GM12892 (cell line): ENCODE data around the gene BCL11B.

ENCODE experiments used
- POLR2A ChIP-seq: IDR thresholded peaks from 2 replicates; pipeline ENCODE4 v1.6.1; 2011; ENCODE audit warnings: low read depth, low read length, control low read depth
- POLR2AphosphoS5 ChIP-seq: IDR thresholded peaks from 2 replicates; pipeline ENCODE4 v1.6.1; 2011; ENCODE audit warnings: low read depth, low read length, control low read depth
- TAF1 ChIP-seq: IDR thresholded peaks from 2 replicates; pipeline ENCODE4 v1.6.1; 2011; ENCODE audit warnings: low read depth, mild to moderate bottlenecking, control low read depth, low read length, borderline replicate concordance

- no peak for TF ChIP-seq POLR2A
- TF ChIP-seq POLR2AphosphoS5, result no peak
- no peak for TF ChIP-seq TAF1
Observed at GRCh38 chr14:99148861-99149610, 123.0 kb downstream of the BCL11B start.
